ENCODE measurements around the gene TNFRSF21.
A peak's percentile ranks its signal among the peaks of the same experiment; 100 is the strongest.

Gene TNFRSF21, protein sequence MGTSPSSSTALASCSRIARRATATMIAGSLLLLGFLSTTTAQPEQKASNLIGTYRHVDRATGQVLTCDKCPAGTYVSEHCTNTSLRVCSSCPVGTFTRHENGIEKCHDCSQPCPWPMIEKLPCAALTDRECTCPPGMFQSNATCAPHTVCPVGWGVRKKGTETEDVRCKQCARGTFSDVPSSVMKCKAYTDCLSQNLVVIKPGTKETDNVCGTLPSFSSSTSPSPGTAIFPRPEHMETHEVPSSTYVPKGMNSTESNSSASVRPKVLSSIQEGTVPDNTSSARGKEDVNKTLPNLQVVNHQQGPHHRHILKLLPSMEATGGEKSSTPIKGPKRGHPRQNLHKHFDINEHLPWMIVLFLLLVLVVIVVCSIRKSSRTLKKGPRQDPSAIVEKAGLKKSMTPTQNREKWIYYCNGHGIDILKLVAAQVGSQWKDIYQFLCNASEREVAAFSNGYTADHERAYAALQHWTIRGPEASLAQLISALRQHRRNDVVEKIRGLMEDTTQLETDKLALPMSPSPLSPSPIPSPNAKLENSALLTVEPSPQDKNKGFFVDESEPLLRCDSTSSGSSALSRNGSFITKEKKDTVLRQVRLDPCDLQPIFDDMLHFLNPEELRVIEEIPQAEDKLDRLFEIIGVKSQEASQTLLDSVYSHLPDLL

DNA sequence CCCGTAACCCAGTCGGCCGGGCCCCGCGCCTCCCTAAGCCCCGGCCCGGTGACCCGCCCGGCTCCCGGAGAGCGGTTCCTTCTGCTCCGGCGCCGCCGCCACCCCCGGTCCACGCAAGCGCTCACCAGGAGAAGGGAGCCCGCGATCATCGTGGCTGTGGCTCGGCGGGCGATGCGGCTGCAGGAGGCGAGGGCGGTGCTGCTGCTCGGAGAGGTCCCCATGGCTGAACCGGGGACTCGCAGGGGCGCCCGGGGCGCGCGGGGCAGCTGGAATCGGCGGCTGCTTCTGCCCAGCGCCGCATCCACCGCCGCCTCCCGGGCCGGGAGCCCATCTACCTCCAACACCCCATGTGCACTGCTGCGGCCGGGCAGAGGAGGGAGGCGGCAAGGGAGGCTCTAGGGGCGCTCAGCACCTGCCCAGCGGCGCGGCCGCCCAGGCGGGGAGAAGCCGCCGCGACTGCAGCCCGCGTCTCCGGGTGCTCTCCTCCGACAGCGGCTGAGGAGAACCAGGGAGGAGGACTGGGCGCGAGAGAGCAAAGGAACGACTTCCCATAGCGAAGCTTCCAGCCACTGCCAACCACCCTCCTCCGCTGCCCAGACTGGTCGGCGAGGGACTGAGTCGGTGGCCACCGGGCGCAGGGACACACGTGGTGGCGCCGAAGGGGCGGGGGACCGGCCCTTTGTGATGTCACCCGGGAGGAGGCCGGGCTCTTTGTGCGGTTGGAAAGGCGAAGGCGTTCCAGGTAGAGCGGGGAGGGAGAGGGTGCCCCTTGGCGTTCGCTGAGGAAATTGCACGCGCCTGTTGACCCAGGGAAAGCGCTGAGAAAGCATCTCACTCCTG is at the start of gene TNFRSF21:
TSS of gene TNFRSF21 (minus strand) at position 615 of the 840 bp plus-strand sequence. CDS start at position 221, 394 bp downstream.
- Histone ChIP-seq H3K4me1 (peaks cover 0 to 19% (median 12%) of the 10 kb centered on the region in 4 donors), H3K36me3 (no peaks in the 10 kb centered on the region), H3K4me3 (peak within 1 kb of the TSS; percentile 50 to 65), H3K27me3 (peaks cover 0 to 29% of the 10 kb centered on the region in 2 donors), H3K9me3 (no peaks in the 10 kb centered on the region), H3K27ac (no peak within 1 kb of the TSS)
- intact Hi-C loops (cut with DNase I; ENCODE audit: low total_unique reads): no loop called here
- TF ChIP-seq, protein P1, sequence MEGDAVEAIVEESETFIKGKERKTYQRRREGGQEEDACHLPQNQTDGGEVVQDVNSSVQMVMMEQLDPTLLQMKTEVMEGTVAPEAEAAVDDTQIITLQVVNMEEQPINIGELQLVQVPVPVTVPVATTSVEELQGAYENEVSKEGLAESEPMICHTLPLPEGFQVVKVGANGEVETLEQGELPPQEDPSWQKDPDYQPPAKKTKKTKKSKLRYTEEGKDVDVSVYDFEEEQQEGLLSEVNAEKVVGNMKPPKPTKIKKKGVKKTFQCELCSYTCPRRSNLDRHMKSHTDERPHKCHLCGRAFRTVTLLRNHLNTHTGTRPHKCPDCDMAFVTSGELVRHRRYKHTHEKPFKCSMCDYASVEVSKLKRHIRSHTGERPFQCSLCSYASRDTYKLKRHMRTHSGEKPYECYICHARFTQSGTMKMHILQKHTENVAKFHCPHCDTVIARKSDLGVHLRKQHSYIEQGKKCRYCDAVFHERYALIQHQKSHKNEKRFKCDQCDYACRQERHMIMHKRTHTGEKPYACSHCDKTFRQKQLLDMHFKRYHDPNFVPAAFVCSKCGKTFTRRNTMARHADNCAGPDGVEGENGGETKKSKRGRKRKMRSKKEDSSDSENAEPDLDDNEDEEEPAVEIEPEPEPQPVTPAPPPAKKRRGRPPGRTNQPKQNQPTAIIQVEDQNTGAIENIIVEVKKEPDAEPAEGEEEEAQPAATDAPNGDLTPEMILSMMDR (IDR thresholded peaks at IDR 0.05): peak; percentile 69 to 79
- DNase-seq: peak; percentile 87 to 90

DNA sequence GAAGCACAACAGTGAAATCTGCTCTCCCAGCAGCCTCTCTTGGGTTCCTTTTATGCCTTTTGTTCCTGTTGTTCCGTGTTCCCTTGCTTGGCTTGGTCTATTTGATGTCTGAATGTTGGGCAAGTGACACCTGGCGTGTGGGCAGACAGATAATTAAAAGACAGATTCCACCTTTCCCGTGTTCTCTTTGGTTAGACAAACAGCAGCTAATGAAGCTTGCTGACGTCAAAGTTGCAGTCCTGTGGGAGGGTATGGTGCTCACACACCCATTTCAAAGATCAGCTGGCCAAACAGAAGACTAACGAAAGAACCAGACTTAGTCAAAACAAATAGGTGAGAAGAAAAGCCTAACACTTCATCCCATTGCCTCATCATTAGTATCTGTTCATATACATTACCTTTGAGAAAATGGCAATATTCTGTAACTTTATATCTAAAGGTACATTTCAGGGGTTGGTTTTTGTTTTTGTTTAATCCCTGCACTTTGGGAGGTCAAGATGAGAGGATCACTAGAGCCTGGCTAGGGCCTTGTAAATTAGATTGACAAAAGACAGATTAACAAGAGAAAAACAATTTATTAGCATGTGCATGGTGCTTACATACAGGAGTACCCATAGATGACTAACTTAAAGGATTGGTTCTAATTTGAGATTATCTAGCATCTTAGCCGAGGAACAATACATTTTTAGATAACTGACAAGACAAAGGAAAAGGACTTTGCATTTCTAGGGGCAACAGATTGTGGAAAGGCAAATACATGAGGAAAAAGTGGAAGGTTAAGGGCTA is 48.9 kb upstream of the TNFRSF21 start:
- Histone ChIP-seq H3K27ac (no peak overlapping the region), H3K4me3 (no peak overlapping the region), H3K27me3 (no peaks in the 10 kb centered on the region), H3K9me3 (no peaks in the 10 kb centered on the region), H3K36me3 (no peaks in the 10 kb centered on the region), H3K4me1 (no peaks in the 10 kb centered on the region)
- intact Hi-C loops (cut with DNase I; ENCODE audit: low total_unique reads): no loop called here
- TF ChIP-seq, protein P1 (IDR thresholded peaks at IDR 0.05): no peak
- DNase-seq: no peak

DNA sequence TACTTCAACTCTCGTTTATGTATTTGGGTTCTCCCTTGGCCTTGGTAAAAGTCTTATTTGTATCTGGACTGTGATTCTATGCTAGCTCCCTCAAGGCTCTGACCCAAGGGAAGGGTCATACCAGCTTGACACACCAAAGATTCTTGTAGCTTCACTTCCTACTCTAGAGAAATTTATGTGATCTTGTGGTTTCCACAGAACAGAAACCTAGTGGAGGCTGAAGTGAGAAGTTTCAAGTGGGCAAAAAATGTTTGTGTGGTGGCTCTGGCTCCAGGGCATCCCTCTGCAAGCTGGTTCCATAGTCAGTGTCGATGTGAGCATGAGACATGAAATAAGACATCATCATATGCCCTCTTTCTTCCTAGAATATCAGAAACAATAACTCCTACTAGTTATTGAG is 48.1 kb upstream of the TNFRSF21 start:
- Histone ChIP-seq H3K27me3 (no peaks in the 10 kb centered on the region), H3K27ac (no peak overlapping the region), H3K4me1 (no peaks in the 10 kb centered on the region), H3K9me3 (no peaks in the 10 kb centered on the region), H3K36me3 (no peaks in the 10 kb centered on the region), H3K4me3 (no peak overlapping the region)
- no peak for DNase-seq
- intact Hi-C loops (cut with DNase I; ENCODE audit: low total_unique reads): no loop called here
- TF ChIP-seq, protein P1 (IDR thresholded peaks at IDR 0.05): no peak

DNA sequence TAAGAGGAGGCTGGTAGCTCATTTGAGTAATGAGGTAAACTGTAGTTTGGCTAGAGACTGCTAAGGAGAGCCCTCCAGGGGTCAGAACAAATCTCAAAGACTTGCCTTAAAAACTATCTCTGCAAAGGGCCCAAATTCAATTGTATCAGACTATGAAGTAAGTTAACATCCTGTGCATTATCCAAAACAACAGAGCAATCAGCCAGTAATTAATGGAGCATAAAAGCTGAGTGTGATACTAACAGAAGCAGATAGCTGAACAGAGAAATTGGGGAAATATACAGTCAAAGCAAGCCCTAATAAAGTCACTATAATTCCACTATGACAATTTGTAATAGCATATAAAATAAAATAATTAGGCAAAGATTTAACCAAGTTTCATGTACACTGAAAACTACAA is 45.8 kb upstream of the TNFRSF21 start:
- Histone ChIP-seq H3K27ac (no peak overlapping the region), H3K9me3 (no peaks in the 10 kb centered on the region), H3K4me1 (no peaks in the 10 kb centered on the region), H3K36me3 (no peaks in the 10 kb centered on the region), H3K27me3 (no peaks in the 10 kb centered on the region), H3K4me3 (no peak overlapping the region)
- DNase-seq: no peak
- TF ChIP-seq, protein P1 (IDR thresholded peaks at IDR 0.05): no peak
- intact Hi-C loops (cut with DNase I; ENCODE audit: low total_unique reads): no loop called here

DNA sequence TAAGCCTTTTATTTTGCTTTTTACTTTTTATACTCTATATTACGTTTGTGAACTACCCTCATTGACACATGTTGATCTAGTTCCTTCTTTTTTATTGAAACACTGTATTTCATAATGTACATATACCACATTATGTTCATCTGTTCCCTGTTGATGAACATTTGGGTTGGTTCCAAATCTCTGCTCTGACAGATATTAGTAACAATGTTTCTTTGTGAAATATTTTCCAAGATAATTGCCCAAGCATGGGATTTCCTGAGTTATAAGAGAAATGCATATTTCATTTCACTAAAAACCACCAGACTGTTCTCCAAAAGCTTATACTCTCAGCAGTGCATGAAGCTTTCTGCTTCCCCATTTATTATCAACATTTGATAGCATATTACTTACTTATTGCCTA is 44.2 kb upstream of the TNFRSF21 start:
- H3K36me3 ChIP-seq: no peaks in the 10 kb centered on the region
- H3K9me3 ChIP-seq: no peaks in the 10 kb centered on the region
- DNase-seq: no peak
- no peak overlapping the region for H3K27ac ChIP-seq
- TF ChIP-seq, protein P1 (IDR thresholded peaks at IDR 0.05): no peak
- H3K4me3 ChIP-seq: no peak overlapping the region
- intact Hi-C loops (cut with DNase I; ENCODE audit: low total_unique reads): no loop called here
- no peaks in the 10 kb centered on the region for H3K27me3 ChIP-seq
- no peaks in the 10 kb centered on the region for H3K4me1 ChIP-seq

Measured in tibial artery (tissue), 4 donors.